Measurements from ENCODE around the gene ARHGAP27. TPM values are rescaled to one million over a fixed set of nuclear protein-coding genes. Genes with fewer than 3 reads are reported as not detected.

ARHGAP27 gene
- total and polyA plus RNA-seq, 2 of the 13 experiments (the other 11 are each of a cell fraction or from before 2014, with no cell fraction given), result 15.5 to 18.9 TPM

- FAIRE-seq (no peak), DNase-seq (ENCODE audit: low spot score) (no peak), ATAC-seq (no peak)
- H3K9ac ChIP-seq (ENCODE audit: insufficient read depth, low read depth, low read length), result no peak overlapping the region
- H3K4me3 ChIP-seq (replicated peaks in 1 of 3; ENCODE audit: insufficient read depth in 1 of 3, low read depth in 2 of 3, low read length in 3 of 3), result no peak overlapping the region
- H4K20me1 ChIP-seq (ENCODE audit: insufficient read depth, low read length), result no peaks in the 10 kb centered on the region
- no TSS peak for BruUV-seq (replicated peaks)
- TF ChIP-seq, protein P1, sequence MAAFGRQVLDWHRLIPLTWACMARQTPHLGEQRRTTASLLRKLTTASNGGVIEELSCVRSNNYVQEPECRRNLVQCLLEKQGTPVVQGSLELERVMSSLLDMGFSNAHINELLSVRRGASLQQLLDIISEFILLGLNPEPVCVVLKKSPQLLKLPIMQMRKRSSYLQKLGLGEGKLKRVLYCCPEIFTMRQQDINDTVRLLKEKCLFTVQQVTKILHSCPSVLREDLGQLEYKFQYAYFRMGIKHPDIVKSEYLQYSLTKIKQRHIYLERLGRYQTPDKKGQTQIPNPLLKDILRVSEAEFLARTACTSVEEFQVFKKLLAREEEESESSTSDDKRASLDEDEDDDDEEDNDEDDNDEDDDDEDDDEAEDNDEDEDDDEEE (CRISPR knock-in tag; IDR thresholded peaks at IDR 0.05), result no peak
- no peak for TF ChIP-seq FOXO4 (CRISPR knock-in tag; conservative IDR thresholded peaks at IDR 0.05)
- TF ChIP-seq ZNF24 (IDR thresholded peaks at IDR 0.05), result peak; percentile 86
- 0 out of 2 replicates have a peak, but pooled peaks have one; percentile 4 for TF ChIP-seq ZFX (CRISPR knock-in tag; IDR thresholded peaks at IDR 0.05; ENCODE audit: low read depth)
- TF ChIP-seq PCBP1 (IDR thresholded peaks at IDR 0.05; ENCODE audit: borderline replicate concordance, low read depth, low read length), result no peak
- TF ChIP-seq SRSF1 (optimal IDR thresholded peaks at IDR 0.05; ENCODE audit: low read depth, low read length), result no peak
- intact Hi-C loops (cut with micrococcal nuclease; ENCODE audit: unreplicated experiment), result loop anchor here (2.0 kb wide), 2 partner anchors 71 to 99 kb away; no protein-coding TSS in a partner anchor
- POLR2A ChIA-PET, result interaction anchor here (0.9 to 3.7 kb wide), 4 partner anchors 12 to 107 kb away, joined by 3 to 13 read pairs (median 5); no protein-coding TSS in a partner anchor
- in situ Hi-C loops (cut with HindIII; ENCODE audit: extremely low pct_ligation_motif_present, low pct_unique_long_range_greater_than_20kb), result no loop called here
- CTCF ChIA-PET (ENCODE audit: low intra/inter-chr PET ratio, low total read pairs), result interaction anchor here (0.9 to 7.1 kb wide), 4 partner anchors 77 to 165 kb away, joined by 3 to 114 read pairs (median 18); no protein-coding TSS in a partner anchor
- peak overlapping the region; percentile 37; the same call in 1 of the 2 replicates for H3K4me2 ChIP-seq (ENCODE audit: low read depth, low read length)
- H3K9me3 ChIP-seq (ENCODE audit: low read length), result no peaks in the 10 kb centered on the region
- no peak overlapping the region for H3K27ac ChIP-seq (ENCODE audit: extremely low read length, insufficient read depth, low read length)
- H3K36me3 ChIP-seq (replicated peaks in 1 of 2; ENCODE audit: control insufficient read depth in 1 of 2, insufficient read depth in 2 of 2, low read length in 2 of 2), result no peaks in the 10 kb centered on the region
- peaks cover 0 to 41% of the 10 kb centered on the region in 2 experiments; a peak in 4 of 5 replicates for H3K27me3 ChIP-seq (ENCODE audit: control insufficient read depth in 1 of 2, insufficient read depth in 2 of 2, low read length in 2 of 2)
- H2AFZ ChIP-seq (ENCODE audit: low read length), result no peak overlapping the region
- no peaks in the 10 kb centered on the region for H3K79me2 ChIP-seq (ENCODE audit: insufficient read depth, low read length)
- 26% methylated on average over 7 of the region's 7 CpGs for WGBS (ENCODE audit: low lambda C conversion rate)
- peaks cover 14% of the 10 kb centered on the region for H3K4me1 ChIP-seq (ENCODE audit: insufficient read depth, low read length)
Observed at GRCh38 chr17:45384047-45384788, 48.5 kb downstream of the ARHGAP27 start.

Measured in HepG2 (cell line).